Gastroesophageal sphincter (tissue), 4 donors: Measurements from ENCODE around the gene ABCA4. TPM values are rescaled to one million over a fixed set of nuclear protein-coding genes. Genes with fewer than 3 reads are reported as not detected.
"Not testable (repeated sequence)": the region's sequence is repeated elsewhere in the genome, so short reads cannot be mapped to it uniquely, and the experiment has no call there.

Experiments used
- ATAC-seq: fragments of 150-250 bp; one replicate; pipeline ENCODE4 v1.9.1; 2016; ENCODE audit warnings: mild to moderate bottlenecking, moderate library complexity
- H3K27ac ChIP-seq, 4 donors: fragments of 200-600 bp; sonication (generic) in 3 of 4; 1 replicate in 3 of 4; 2 replicates in 1 of 4; pipeline ENCODE4 v1.5.1; 2016 to 2019
- H3K27me3 ChIP-seq: fragments of 200-600 bp; sonication (generic); one replicate; pipeline ENCODE4 v1.5.1; 2019
- H3K36me3 ChIP-seq, 2 donors: fragments of 200-600 bp; sonication (generic); one replicate each; pipeline ENCODE4 v1.5.1; 2019; ENCODE audit warnings: control low read depth in 1 of 2
- H3K4me1 ChIP-seq, 3 donors: fragments of 200-600 bp; sonication (generic); 1 replicate in 2 of 3; 2 replicates in 1 of 3; pipeline ENCODE4 v1.5.1; 2016 to 2019; ENCODE audit warnings: control low read depth in 2 of 3
- H3K4me3 ChIP-seq, 2 donors: fragments of 200-600 bp; sonication (generic); one replicate each; pipeline ENCODE4 v1.5.1; 2019; ENCODE audit warnings: mild to moderate bottlenecking in 1 of 2, moderate library complexity in 1 of 2
- H3K9me3 ChIP-seq, 3 donors: fragments of 200-600 bp; sonication (generic); one replicate each; pipeline ENCODE4 v1.5.1; 2017 to 2019; ENCODE audit warnings: control low read depth in 2 of 3
- CTCF ChIP-seq, 4 experiments: fragments of 200-600 bp in 2 of 4; fragments of 450-650 bp in 2 of 4; sonication (generic) in 1 of 4; IDR thresholded peaks; one replicate each; pipeline ENCODE4 v1.5.1; 2017 to 2019; ENCODE audit warnings: antibody characterized with exemption in 4 of 4, mild to moderate bottlenecking in 2 of 4, moderate library complexity in 2 of 4
- EP300 ChIP-seq: sonication (generic); formaldehyde crosslinking; IDR thresholded peaks from one replicate; pipeline ENCODE4 v1.6.1; 2017; ENCODE audit warnings: antibody characterized with exemption, mild to moderate bottlenecking
- POLR2A ChIP-seq, 2 donors: fragments of 450-650 bp; IDR thresholded peaks; one replicate each; pipeline ENCODE4 v1.6.1; 2017; ENCODE audit warnings: antibody characterized with exemption in 2 of 2, mild to moderate bottlenecking in 2 of 2, moderate library complexity in 1 of 2
- POLR2AphosphoS5 ChIP-seq: sonication (generic); formaldehyde crosslinking; IDR thresholded peaks from one replicate; pipeline ENCODE4 v1.6.1; 2017; ENCODE audit warnings: antibody characterized with exemption
- WGBS, 2 donors: methylation state at CpG; one replicate each; pipeline ENCODE4 v1.1.5; 2018; ENCODE audit warnings: low coverage in 1 of 2; 5-methylcytosine and 5-hydroxymethylcytosine counted together
- total RNA-seq, 4 donors: library from RNA; depleted of rRNA; stranded (reverse); fragments of >200 nt; gene quantifications; one replicate each; pipeline ENCODE4 v1.1.0, GENCODE V29; 2016

Gene ABCA4
- total RNA-seq, 4 donors from 2014 or later, result 0.19 to 0.27 TPM; not detected in 2

GRCh38 chr1:94002046-94002787 lies 118.7 kb downstream of the ABCA4 start:
- ATAC-seq, result no peak

GRCh38 chr1:94001397-94002045 lies 119.4 kb downstream of the ABCA4 start:
- WGBS, 2 donors, result 75% methylated on average over 8 of the region's 20 CpGs; no CpG with 5 or more reads in 1 of the 2 donors
- H3K4me3 ChIP-seq, result no peak overlapping the region
- no peak for TF ChIP-seq EP300
- no peak for TF ChIP-seq POLR2AphosphoS5
- TF ChIP-seq CTCF (IDR thresholded peaks at IDR 0.05), result no peak
- TF ChIP-seq POLR2A (IDR thresholded peaks at IDR 0.05), result no peak
- no peaks in the 10 kb centered on the region for H3K9me3 ChIP-seq
- H3K27ac ChIP-seq, result no peak overlapping the region
- H3K27me3 ChIP-seq, result peaks cover 12% of the 10 kb centered on the region
- no peak for ATAC-seq
- no peaks in the 10 kb centered on the region for H3K4me1 ChIP-seq
- H3K36me3 ChIP-seq, result no peaks in the 10 kb centered on the region

More at GRCh38 chr1:94002046-94002787, 118.7 kb downstream of the ABCA4 start:
- H3K27me3 ChIP-seq, result peaks cover 12% of the 10 kb centered on the region
- 64 to 71% methylated on average over 4 to 5 of the region's 14 CpGs for whole genome bisulfite sequencing, 2 donors
- no peaks in the 10 kb centered on the region for H3K9me3 ChIP-seq
- no peak for TF ChIP-seq POLR2A (IDR thresholded peaks at IDR 0.05)
- TF ChIP-seq POLR2AphosphoS5, result no peak
- TF ChIP-seq EP300, result no peak
- no peak for TF ChIP-seq CTCF (IDR thresholded peaks at IDR 0.05)
- H3K4me3 ChIP-seq, result no peak overlapping the region
- no peak overlapping the region for H3K27ac ChIP-seq
- H3K36me3 ChIP-seq, result no peaks in the 10 kb centered on the region
- H3K4me1 ChIP-seq, result no peaks in the 10 kb centered on the region

DNA sequence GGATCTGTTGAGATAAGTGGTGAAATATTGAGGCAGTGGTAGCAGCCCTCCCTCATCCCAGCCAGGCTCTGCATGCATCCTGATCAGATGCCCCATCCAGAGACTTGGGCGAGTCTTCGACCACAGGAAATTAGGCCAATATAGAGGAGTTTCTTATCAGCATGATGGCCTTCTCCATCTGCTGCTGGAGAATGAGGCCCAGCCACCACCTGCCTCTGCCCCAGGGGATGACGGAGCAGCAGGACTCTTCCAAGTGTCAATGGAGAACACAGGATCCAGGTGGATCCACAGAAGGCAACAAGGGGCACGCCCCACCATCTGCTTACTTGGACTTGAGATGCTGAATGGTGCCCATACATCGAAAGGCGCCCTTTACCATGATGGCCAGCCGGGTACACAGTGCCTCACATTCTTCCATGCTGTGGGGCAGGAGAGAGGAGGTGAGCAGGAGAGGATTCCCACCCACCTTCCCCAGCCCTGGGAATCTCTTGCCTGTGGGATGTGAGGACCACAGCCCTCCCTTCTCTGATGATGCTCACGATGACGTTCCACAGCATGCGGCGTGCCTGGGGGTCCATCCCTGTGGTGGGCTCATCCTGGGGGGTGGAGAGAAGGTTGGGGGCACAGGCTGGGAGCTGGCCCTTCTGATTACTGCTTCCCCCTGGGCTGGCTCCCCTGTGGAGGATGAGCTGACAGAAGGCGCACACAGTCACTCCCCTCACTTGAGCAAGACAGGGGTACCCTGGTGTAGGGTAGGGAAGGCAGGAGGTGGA lies 120.3 kb downstream of the ABCA4 start:
- ATAC-seq, result no peak
- Histone ChIP-seq H3K9me3 (no peaks in the 10 kb centered on the region), H3K36me3 (no peaks in the 10 kb centered on the region), H3K27me3 (peaks cover 12% of the 10 kb centered on the region), H3K4me1 (no peaks in the 10 kb centered on the region), H3K4me3 (no peak overlapping the region), H3K27ac (no peak overlapping the region)
- TF ChIP-seq POLR2A (IDR thresholded peaks at IDR 0.05) (no peak), CTCF (IDR thresholded peaks at IDR 0.05) (no peak), POLR2AphosphoS5 (no peak), EP300 (no peak)
- WGBS, 2 donors, result 100% methylated on average over 2 of the region's 12 CpGs; no CpG with 5 or more reads in 1 of the 2 donors

GRCh38 chr1:93999840-94000415 lies 121.0 kb downstream of the ABCA4 start:
- ATAC-seq, result no peak
- Histone ChIP-seq H3K27ac (no peak overlapping the region), H3K9me3 (no peaks in the 10 kb centered on the region), H3K36me3 (no peaks in the 10 kb centered on the region), H3K4me3 (no peak overlapping the region), H3K4me1 (no peaks in the 10 kb centered on the region), H3K27me3 (peaks cover 12% of the 10 kb centered on the region)
- TF ChIP-seq EP300 (no peak), CTCF (IDR thresholded peaks at IDR 0.05) (no peak), POLR2AphosphoS5 (no peak), POLR2A (IDR thresholded peaks at IDR 0.05) (no peak)
- 63 to 69% methylated on average over 3 of the region's 3 CpGs for WGBS, 2 donors

GRCh38 chr1:93998532-93998931 lies 122.4 kb downstream of the ABCA4 start:
- H3K27ac ChIP-seq, H3K9me3 ChIP-seq, H3K4me3 ChIP-seq, H3K4me1 ChIP-seq, ATAC-seq, H3K36me3 ChIP-seq: not testable (repeated sequence)
- peaks cover 12% of the 10 kb centered on the region for H3K27me3 ChIP-seq
- WGBS, 2 donors, result 96% methylated on average over 4 of the region's 4 CpGs
